ENCODE data around the gene BRSK2. TPM values are rescaled to one million over a fixed set of nuclear protein-coding genes. Genes with fewer than 3 reads are reported as not detected.

Gene BRSK2
- total RNA-seq, 1 donor from 2014 or later: 9.3 TPM

- no peak for DNase-seq (ENCODE audit: low spot score in 2 of 2)
- intact Hi-C loops (cut with DNase I): no loop called here
- Histone ChIP-seq H3K4me1 (peaks cover 18 to 31% of the 10 kb centered on the region in 2 donors), H3K27ac (no peak overlapping the region), H3K36me3 (peaks cover 5 to 13% of the 10 kb centered on the region in 2 donors), H3K9me3 (no peaks in the 10 kb centered on the region), H3K4me3 (no peak overlapping the region), H3K27me3 (no peaks in the 10 kb centered on the region)
- TF ChIP-seq CTCF (IDR thresholded peaks at IDR 0.05): no peak
Observed at GRCh38 chr11:1499261-1499890, 109.6 kb downstream of the BRSK2 start.

- DNase-seq (ENCODE audit: low spot score in 2 of 2): no peak
- TF ChIP-seq CTCF (IDR thresholded peaks at IDR 0.05): no peak
- intact Hi-C loops (cut with DNase I): no loop called here
- no peak overlapping the region for H3K4me3 ChIP-seq
- H3K27ac ChIP-seq: no peak overlapping the region
- H3K9me3 ChIP-seq: no peaks in the 10 kb centered on the region
- H3K4me1 ChIP-seq: peaks cover 19 to 37% of the 10 kb centered on the region in 2 donors
- no peaks in the 10 kb centered on the region for H3K27me3 ChIP-seq
- peaks cover 5 to 13% of the 10 kb centered on the region in 2 donors for H3K36me3 ChIP-seq
Observed at GRCh38 chr11:1499899-1500298, 110.2 kb downstream of the BRSK2 start.

GRCh38 chr11:1500466-1501420 is 111.0 kb downstream of the BRSK2 start:
- H3K4me3 ChIP-seq: no peak overlapping the region
- H3K27me3 ChIP-seq: no peaks in the 10 kb centered on the region
- peaks cover 19 to 45% of the 10 kb centered on the region in 2 donors for H3K4me1 ChIP-seq
- no peak overlapping the region for H3K27ac ChIP-seq
- no peak for TF ChIP-seq CTCF (IDR thresholded peaks at IDR 0.05)
- intact Hi-C loops (cut with DNase I): no loop called here
- H3K36me3 ChIP-seq: peaks cover 5 to 13% of the 10 kb centered on the region in 2 donors
- no peak for DNase-seq (ENCODE audit: low spot score in 2 of 2)
- H3K9me3 ChIP-seq: no peaks in the 10 kb centered on the region

- no peaks in the 10 kb centered on the region for H3K9me3 ChIP-seq
- intact Hi-C loops (cut with DNase I): loop anchor here (2.0 kb wide), 1 partner anchor 19 kb away; no protein-coding TSS in a partner anchor
- DNase-seq (ENCODE audit: low spot score in 2 of 2): no peak
- no peak overlapping the region for H3K4me3 ChIP-seq
- peaks cover 20 to 54% of the 10 kb centered on the region in 2 donors for H3K4me1 ChIP-seq
- H3K27ac ChIP-seq: no peak overlapping the region
- H3K27me3 ChIP-seq: no peaks in the 10 kb centered on the region
- TF ChIP-seq CTCF (IDR thresholded peaks at IDR 0.05): no peak
- H3K36me3 ChIP-seq: peaks cover 5 to 13% of the 10 kb centered on the region in 2 donors
Observed at GRCh38 chr11:1501421-1502167, 111.9 kb downstream of the BRSK2 start.

- no peak for DNase-seq (ENCODE audit: low spot score in 2 of 2)
- Histone ChIP-seq H3K4me1 (peaks cover 28 to 61% of the 10 kb centered on the region in 2 donors), H3K9me3 (no peaks in the 10 kb centered on the region), H3K27me3 (no peaks in the 10 kb centered on the region), H3K27ac (peak overlapping the region in 1 of 2 donors; percentile 17), H3K4me3 (peak overlapping the region in 1 of 2 donors; percentile 8), H3K36me3 (peaks cover 5 to 13% of the 10 kb centered on the region in 2 donors)
- TF ChIP-seq CTCF (IDR thresholded peaks at IDR 0.05): no peak
- intact Hi-C loops (cut with DNase I): loop anchor here (2.0 kb wide), 1 partner anchor 20 kb away; no protein-coding TSS in a partner anchor
Observed at GRCh38 chr11:1502168-1502953, 112.6 kb downstream of the BRSK2 start.

All from ascending aorta (tissue), 2 donors.